RCC 7860 (cell line): Measurements from ENCODE around the gene LBHD1.
"Not testable (repeated sequence)": the region's sequence is repeated elsewhere in the genome, so short reads cannot be mapped to it uniquely, and the experiment has no call there.

Experiments
- DNase-seq: peaks from one replicate; pipeline ENCODE4 v3.0.0-alpha.2; 2015; ENCODE audit warnings: low spot score
- FAIRE-seq: peaks from 2 replicates; lab custom pipeline; 2012; peaks lifted over from hg19 to GRCh38; lab: Jason Lieb, UNC

The LBHD1 gene

GRCh38 chr11:62671608-62672389 is at the start of gene LBHD1, which contains the start of gene UQCC3:
Gene LBHD1, minus strand, starts transcription at chr11:62672267. Its CDS starts 2,236 bp downstream, at chr11:62670031.
Gene UQCC3, plus strand, starts transcription at chr11:62671673. Its CDS starts 73 bp downstream, at chr11:62671746.
- FAIRE-seq (no peak), DNase-seq (peak; percentile 78)

- FAIRE-seq (no peak), DNase-seq (no peak)
Measured at GRCh38 chr11:62719302-62719978, 47.4 kb upstream of the LBHD1 start.

GRCh38 chr11:62716816-62717215 is 44.7 kb upstream of the LBHD1 start:
- FAIRE-seq (no peak), DNase-seq (no peak)

- FAIRE-seq (no peak), DNase-seq (no peak)
Measured at GRCh38 chr11:62716206-62716605, 44.1 kb upstream of the LBHD1 start.

GRCh38 chr11:62715150-62716130 is 43.4 kb upstream of the LBHD1 start:
- no peak for DNase-seq
- no peak for FAIRE-seq

GRCh38 chr11:62713343-62713742 is 41.3 kb upstream of the LBHD1 start:
- FAIRE-seq, result no peak
- peak; percentile 10 for DNase-seq

- no peak for DNase-seq
- no peak for FAIRE-seq
Measured at GRCh38 chr11:62712861-62713260, 40.8 kb upstream of the LBHD1 start.

GRCh38 chr11:62712276-62712812 is 40.3 kb upstream of the LBHD1 start:
- DNase-seq (no peak), FAIRE-seq (no peak)

GRCh38 chr11:62710001-62710345 is 37.9 kb upstream of the LBHD1 start:
- FAIRE-seq (no peak), DNase-seq (no peak)

- FAIRE-seq (no peak), DNase-seq (no peak)
Measured at GRCh38 chr11:62709247-62710000, 37.4 kb upstream of the LBHD1 start.

- no peak for FAIRE-seq
- no peak for DNase-seq
Measured at GRCh38 chr11:62708793-62709192, 36.7 kb upstream of the LBHD1 start.

- no peak for FAIRE-seq
- no peak for DNase-seq
Measured at GRCh38 chr11:62708392-62708791, 36.3 kb upstream of the LBHD1 start.

- DNase-seq, result no peak
- no peak for FAIRE-seq
Measured at GRCh38 chr11:62707277-62707861, 35.3 kb upstream of the LBHD1 start, which contains the start of the genes BSCL2 and GNG3. Gene BSCL2, minus strand, starts transcription at chr11:62707424. Its CDS starts 229 bp downstream, at chr11:62707195. Gene GNG3, plus strand, starts transcription at chr11:62707676. Its CDS starts 620 bp downstream, at chr11:62708296.

GRCh38 chr11:62706850-62707247 is 34.8 kb upstream of the LBHD1 start:
- FAIRE-seq, result no peak

GRCh38 chr11:62705880-62706849 is 34.1 kb upstream of the LBHD1 start:
- FAIRE-seq (no peak), DNase-seq (peak; percentile 85)

More at GRCh38 chr11:62706850-62707247, 34.8 kb upstream of the LBHD1 start:
- no peak for DNase-seq

GRCh38 chr11:62705413-62705812 is 33.3 kb upstream of the LBHD1 start:
- no peak for FAIRE-seq
- no peak for DNase-seq

- FAIRE-seq, DNase-seq: not testable (repeated sequence)
Measured at GRCh38 chr11:62703921-62704320, 31.9 kb upstream of the LBHD1 start.

- DNase-seq (no peak), FAIRE-seq (no peak)
Measured at GRCh38 chr11:62702246-62702645, 30.2 kb upstream of the LBHD1 start.
